Trophoblast cell (in vitro differentiated cells and primary cell): ENCODE results near the gene SCN5A.

Experiments used
- DNase-seq, 2 donors: peaks; one replicate each; pipeline ENCODE4 v3.0.0-alpha.2; 2016
- H2AFZ ChIP-seq: 2 replicates; pipeline ENCODE4 v1.6.1; 2013; ENCODE audit warnings: low read length, moderate library complexity, mild to moderate bottlenecking; ENCODE audit not compliant: insufficient read depth, poor library complexity
- H2AK5ac ChIP-seq: 2 replicates; pipeline ENCODE4 v1.6.1; 2013; ENCODE audit warnings: mild to moderate bottlenecking, low read length
- H2BK120ac ChIP-seq: 2 replicates; pipeline ENCODE4 v1.6.1; 2013; ENCODE audit warnings: low read length, mild to moderate bottlenecking, moderate library complexity; ENCODE audit not compliant: insufficient read depth, poor library complexity
- H2BK12ac ChIP-seq: 2 replicates; pipeline ENCODE4 v1.6.1; 2013; ENCODE audit warnings: mild to moderate bottlenecking, low read length, moderate library complexity
- H2BK5ac ChIP-seq: 2 replicates; pipeline ENCODE4 v1.6.1; 2013; ENCODE audit warnings: low read length, low read depth, moderate library complexity, mild to moderate bottlenecking; ENCODE audit not compliant: poor library complexity
- H3K14ac ChIP-seq: 2 replicates; pipeline ENCODE4 v1.6.1; 2013; ENCODE audit warnings: mild to moderate bottlenecking, low read length
- H3K18ac ChIP-seq: 2 replicates; pipeline ENCODE4 v1.6.1; 2013; ENCODE audit warnings: mild to moderate bottlenecking, low read length
- H3K23ac ChIP-seq: 2 replicates; pipeline ENCODE4 v1.6.1; 2013; ENCODE audit warnings: low read length
- H3K27ac ChIP-seq: 2 replicates; pipeline ENCODE4 v1.5.1; 2013; ENCODE audit warnings: low read depth, mild to moderate bottlenecking, inconsistent platforms, low read length, moderate library complexity
- H3K27me3 ChIP-seq: 2 replicates; pipeline ENCODE4 v1.6.1; 2013; ENCODE audit warnings: inconsistent platforms, mild to moderate bottlenecking, low read length, moderate library complexity; ENCODE audit not compliant: insufficient read depth
- H3K36me3 ChIP-seq, 2 experiments: 1 replicate in 1 of 2; 2 replicates in 1 of 2; pipeline ENCODE4 v1.6.1; 2013; ENCODE audit warnings: low read length in 2 of 2, mild to moderate bottlenecking in 2 of 2, moderate library complexity in 1 of 2; ENCODE audit not compliant: insufficient read depth in 2 of 2, control insufficient read depth in 1 of 2
- H3K4ac ChIP-seq: 2 replicates; pipeline ENCODE4 v1.6.1; 2013; ENCODE audit warnings: low read depth, mild to moderate bottlenecking, low read length, moderate library complexity
- H3K4me1 ChIP-seq, 2 experiments: 1 replicate in 1 of 2; 2 replicates in 1 of 2; pipeline ENCODE4 v1.6.1; 2013; ENCODE audit warnings: low read length in 2 of 2, mild to moderate bottlenecking in 2 of 2, moderate library complexity in 1 of 2; ENCODE audit not compliant: insufficient read depth in 2 of 2, control insufficient read depth in 1 of 2
- H3K4me2 ChIP-seq: 2 replicates; pipeline ENCODE4 v1.6.1; 2013; ENCODE audit warnings: inconsistent platforms, mild to moderate bottlenecking, low read length, moderate library complexity
- H3K4me3 ChIP-seq: 2 replicates; pipeline ENCODE4 v1.5.1; 2013; ENCODE audit warnings: mild to moderate bottlenecking, low read depth, low read length, inconsistent platforms
- H3K79me1 ChIP-seq: one replicate; pipeline ENCODE4 v1.6.1; 2013; ENCODE audit warnings: low read length
- H3K79me2 ChIP-seq: 2 replicates; pipeline ENCODE4 v1.6.1; 2013; ENCODE audit warnings: low read length, mild to moderate bottlenecking; ENCODE audit not compliant: control insufficient read depth, insufficient read depth, poor library complexity
- H3K9ac ChIP-seq: 2 replicates; pipeline ENCODE4 v1.6.1; 2013; ENCODE audit warnings: mild to moderate bottlenecking, low read length
- H3K9me3 ChIP-seq: 2 replicates; pipeline ENCODE4 v1.6.1; 2013; ENCODE audit warnings: low read depth, mild to moderate bottlenecking, control low read depth, inconsistent platforms, low read length; ENCODE audit not compliant: insufficient read depth
- H4K12ac ChIP-seq: 2 replicates; pipeline ENCODE4 v1.6.1; 2013; ENCODE audit warnings: low read depth, mild to moderate bottlenecking, low read length, moderate library complexity
- H4K8ac ChIP-seq: 2 replicates; pipeline ENCODE4 v1.6.1; 2013; ENCODE audit warnings: low read depth, mild to moderate bottlenecking, low read length, moderate library complexity
- H4K91ac ChIP-seq: one replicate; pipeline ENCODE4 v1.6.1; 2013; ENCODE audit warnings: low read depth, mild to moderate bottlenecking, low read length, moderate library complexity
- WGBS: extraction: QIAGEN DNeasy Blood & Tissue Kit; methylation state at CpG from one replicate; pipeline ENCODE4 v1.1.7; 2013; ENCODE audit warnings: missing lambda C conversion rate; ENCODE audit not compliant: insufficient read length, insufficient coverage; ENCODE audit errors: extremely low coverage; 5-methylcytosine and 5-hydroxymethylcytosine counted together

Gene SCN5A

GRCh38 chr3:38620236-38620635 lies 29.3 kb downstream of the SCN5A start:
- Histone ChIP-seq H3K36me3 (no peaks in the 10 kb centered on the region), H2AK5ac (no peak overlapping the region), H3K18ac (no peak overlapping the region), H4K91ac (no peak overlapping the region), H3K27ac (no peak overlapping the region), H3K4me1 (no peaks in the 10 kb centered on the region), H3K9me3 (peaks cover 3% of the 10 kb centered on the region), H3K4me2 (no peak overlapping the region), H2BK5ac (no peak overlapping the region), H3K14ac (no peak overlapping the region), H3K4me3 (no peak overlapping the region), H2BK120ac (no peak overlapping the region), H3K79me1 (no peaks in the 10 kb centered on the region), H4K8ac (no peak overlapping the region), H3K4ac (no peak overlapping the region), H2BK12ac (no peak overlapping the region), H2AFZ (no peak overlapping the region), H3K79me2 (no peaks in the 10 kb centered on the region), H3K27me3 (no peaks in the 10 kb centered on the region), H4K12ac (no peak overlapping the region), H3K9ac (no peak overlapping the region), H3K23ac (no peak overlapping the region)
- no CpG with 5 or more reads among the region's 5 CpGs for WGBS
- no peak for DNase-seq

GRCh38 chr3:38618343-38618742 lies 31.1 kb downstream of the SCN5A start:
- Histone ChIP-seq H3K4me2 (no peak overlapping the region), H3K9ac (no peak overlapping the region), H3K4ac (no peak overlapping the region), H2AFZ (no peak overlapping the region), H2BK12ac (no peak overlapping the region), H3K36me3 (no peaks in the 10 kb centered on the region), H3K4me1 (no peaks in the 10 kb centered on the region), H3K27ac (no peak overlapping the region), H3K14ac (no peak overlapping the region), H3K79me1 (no peaks in the 10 kb centered on the region), H3K27me3 (no peaks in the 10 kb centered on the region), H3K18ac (no peak overlapping the region), H3K23ac (no peak overlapping the region), H4K8ac (no peak overlapping the region), H3K4me3 (no peak overlapping the region), H4K12ac (no peak overlapping the region), H2BK5ac (no peak overlapping the region), H4K91ac (no peak overlapping the region), H3K9me3 (peaks cover 3% of the 10 kb centered on the region), H3K79me2 (no peaks in the 10 kb centered on the region), H2BK120ac (no peak overlapping the region), H2AK5ac (no peak overlapping the region)
- DNase-seq, result no peak
- no CpG with 5 or more reads among the region's 5 CpGs for WGBS

- Histone ChIP-seq H4K91ac (no peak overlapping the region), H3K36me3 (no peaks in the 10 kb centered on the region), H2BK5ac (no peak overlapping the region), H3K27ac (no peak overlapping the region), H3K27me3 (no peaks in the 10 kb centered on the region), H2BK12ac (no peak overlapping the region), H2AK5ac (no peak overlapping the region), H2BK120ac (no peak overlapping the region), H3K79me2 (no peaks in the 10 kb centered on the region), H3K4ac (no peak overlapping the region), H2AFZ (no peak overlapping the region), H3K4me2 (no peak overlapping the region), H3K18ac (no peak overlapping the region), H3K4me1 (no peaks in the 10 kb centered on the region), H4K12ac (no peak overlapping the region), H3K9me3 (peaks cover 3% of the 10 kb centered on the region), H3K14ac (no peak overlapping the region), H4K8ac (no peak overlapping the region), H3K23ac (no peak overlapping the region), H3K4me3 (no peak overlapping the region), H3K9ac (no peak overlapping the region), H3K79me1 (no peaks in the 10 kb centered on the region)
- WGBS, result no CpG with 5 or more reads among the region's 5 CpGs
- no peak for DNase-seq
Measured at GRCh38 chr3:38617586-38617985, 31.9 kb downstream of the SCN5A start.

- Histone ChIP-seq H2AK5ac (no peak overlapping the region), H3K79me1 (no peaks in the 10 kb centered on the region), H3K9ac (no peak overlapping the region), H4K91ac (no peak overlapping the region), H4K8ac (no peak overlapping the region), H2AFZ (no peak overlapping the region), H3K79me2 (no peaks in the 10 kb centered on the region), H3K23ac (no peak overlapping the region), H3K14ac (no peak overlapping the region), H3K36me3 (no peaks in the 10 kb centered on the region), H3K27me3 (no peaks in the 10 kb centered on the region), H3K4me2 (no peak overlapping the region), H3K4me3 (no peak overlapping the region), H3K9me3 (peaks cover under 1% of the 10 kb centered on the region), H2BK120ac (no peak overlapping the region), H3K18ac (no peak overlapping the region), H3K4ac (no peak overlapping the region), H3K4me1 (no peaks in the 10 kb centered on the region), H2BK12ac (no peak overlapping the region), H4K12ac (no peak overlapping the region), H2BK5ac (no peak overlapping the region), H3K27ac (no peak overlapping the region)
- WGBS, result no CpG with 5 or more reads among the region's 5 CpGs
- DNase-seq, result no peak
Measured at GRCh38 chr3:38617137-38617536, 32.4 kb downstream of the SCN5A start.
